WTC11 (cell line): Measurements from ENCODE around the gene NUP214. TPM values are rescaled to one million over a fixed set of nuclear protein-coding genes. Genes with fewer than 3 reads are reported as not detected.

Experiments used
- ATAC-seq: fragments of 200-7000 bp; cut with Tn5 transposase; 2 replicates; pipeline ENCODE4 v1.10.0; 2021; ENCODE audit warnings: mild to moderate bottlenecking, moderate library complexity
- CTCF ChIA-PET: fragments of 300-600 bp; sonication (Branson Sonifier 250); formaldehyde crosslinking; loops from one replicate; lab custom pipeline; 2021; ENCODE audit warnings: antibody characterized with exemption; lab: Charles Lee
- POLR2A ChIA-PET: fragments of 350-600 bp; sonication (Branson Sonifier 250); formaldehyde crosslinking; loops from one replicate; lab custom pipeline; 2021; ENCODE audit warnings: antibody characterized with exemption; lab: Charles Lee
- DNase-seq: peaks from one replicate; pipeline ENCODE4 v3.0.0; 2021; ENCODE audit warnings: low spot score
- H3K27ac Mint-ChIP-seq: 2 replicates; pipeline ENCODE4 v1.8.0; 2021; ENCODE audit warnings: mixed read lengths
- H3K27me3 Mint-ChIP-seq: 2 replicates; pipeline ENCODE4 v1.8.0; 2021; ENCODE audit warnings: low read depth, mild to moderate bottlenecking, moderate library complexity, mixed read lengths
- H3K36me3 Mint-ChIP-seq: 2 replicates; pipeline ENCODE4 v1.8.0; 2021; ENCODE audit warnings: mixed read lengths
- H3K4me1 Mint-ChIP-seq: 2 replicates; pipeline ENCODE4 v1.8.0; 2022; ENCODE audit warnings: mixed read lengths
- H3K4me3 Mint-ChIP-seq: 2 replicates; pipeline ENCODE4 v1.8.0; 2021; ENCODE audit warnings: mild to moderate bottlenecking, moderate library complexity, mixed read lengths
- H3K9me3 Mint-ChIP-seq: 2 replicates; pipeline ENCODE4 v1.8.0; 2021; ENCODE audit warnings: mixed read lengths
- ATF1 ChIP-seq: sonication (generic); formaldehyde crosslinking; IDR thresholded peaks from 2 replicates; pipeline ENCODE4 v1.8.1; 2023; ENCODE audit warnings: mild to moderate bottlenecking, moderate library complexity, missing genetic modification reagents
- CBFB ChIP-seq: sonication (generic); formaldehyde crosslinking; IDR thresholded peaks from 2 replicates; pipeline ENCODE4 v1.8.1; 2022; ENCODE audit warnings: mild to moderate bottlenecking, low read depth, missing genetic modification reagents
- EMX1 ChIP-seq: fragments of 250-450 bp; sonication (Bioruptor Pico); IDR thresholded peaks from 2 replicates; pipeline ENCODE4 v1.8.0; 2021; ENCODE audit warnings: mild to moderate bottlenecking
- FOXK1 ChIP-seq: sonication (generic); formaldehyde crosslinking; IDR thresholded peaks from 2 replicates; pipeline ENCODE4 v1.8.0; 2022; ENCODE audit warnings: mild to moderate bottlenecking, moderate library complexity, missing genetic modification reagents
- FOXP1 ChIP-seq: sonication (generic); formaldehyde crosslinking; IDR thresholded peaks from 2 replicates; pipeline ENCODE4 v1.8.0; 2022; ENCODE audit warnings: missing genetic modification reagents, mild to moderate bottlenecking, moderate library complexity, borderline replicate concordance
- JUN ChIP-seq: sonication (generic); formaldehyde crosslinking; IDR thresholded peaks from 2 replicates; pipeline ENCODE4 v1.8.0; 2023; ENCODE audit warnings: mild to moderate bottlenecking, missing genetic modification reagents
- KAT7 ChIP-seq: sonication (generic); formaldehyde crosslinking; IDR thresholded peaks from 2 replicates; pipeline ENCODE4 v1.8.1; 2023; ENCODE audit warnings: missing genetic modification reagents, mild to moderate bottlenecking, borderline replicate concordance
- NR1H2 ChIP-seq: sonication (generic); formaldehyde crosslinking; IDR thresholded peaks from 2 replicates; pipeline ENCODE4 v1.9.0; 2021; ENCODE audit warnings: mild to moderate bottlenecking, moderate library complexity, missing genetic modification reagents
- SMAD4 ChIP-seq: sonication (generic); formaldehyde crosslinking; IDR thresholded peaks from 2 replicates; pipeline ENCODE4 v1.8.0; 2022; ENCODE audit warnings: mild to moderate bottlenecking, missing genetic modification reagents
- TCF7 ChIP-seq: sonication (generic); formaldehyde crosslinking; IDR thresholded peaks from 2 replicates; pipeline ENCODE4 v1.8.0; 2022; ENCODE audit warnings: mild to moderate bottlenecking, low read depth, missing genetic modification reagents, moderate library complexity
- TEAD1 ChIP-seq: sonication (generic); formaldehyde crosslinking; IDR thresholded peaks from 2 replicates; pipeline ENCODE4 v1.8.0; 2022; ENCODE audit warnings: mild to moderate bottlenecking, missing genetic modification reagents
- ZNF232 ChIP-seq: sonication (generic); formaldehyde crosslinking; IDR thresholded peaks from 2 replicates; pipeline ENCODE4 v1.8.0; 2022; ENCODE audit warnings: mild to moderate bottlenecking, missing genetic modification reagents
- total RNA-seq: library from RNA; stranded (reverse); gene quantifications from 3 replicates; pipeline ENCODE4 v1.2.3, GENCODE V29; 2021
- TF ChIP-seq, protein P1 (sequence below): fragments of 250-450 bp; sonication (Bioruptor Pico); IDR thresholded peaks from 2 replicates; pipeline ENCODE4 v1.9.0; 2021; ENCODE audit warnings: mild to moderate bottlenecking
- TF ChIP-seq, protein P2 (sequence below): sonication (generic); formaldehyde crosslinking; IDR thresholded peaks from 2 replicates; pipeline ENCODE4 v1.8.0; 2023; ENCODE audit warnings: missing genetic modification reagents
- TF ChIP-seq, protein P3 (sequence below): fragments of 250-450 bp; sonication (Bioruptor Pico); conservative IDR thresholded peaks from 2 replicates; pipeline ENCODE4 v1.9.0; 2021; ENCODE audit warnings: mild to moderate bottlenecking
- TF ChIP-seq, protein P4 (sequence below): sonication (generic); formaldehyde crosslinking; IDR thresholded peaks from 2 replicates; pipeline ENCODE4 v1.8.0; 2023; ENCODE audit warnings: mild to moderate bottlenecking, missing genetic modification reagents
- TF ChIP-seq, protein P5 (sequence below): sonication (generic); formaldehyde crosslinking; IDR thresholded peaks from 2 replicates; pipeline ENCODE4 v1.8.1; 2023; ENCODE audit warnings: mild to moderate bottlenecking, missing genetic modification reagents
- TF ChIP-seq, protein P6 (sequence below): sonication (generic); formaldehyde crosslinking; IDR thresholded peaks from 2 replicates; pipeline ENCODE4 v1.8.0; 2022; ENCODE audit warnings: mild to moderate bottlenecking, missing genetic modification reagents

NUP214 gene
- total RNA-seq, 1 experiment from 2014 or later, result 41.8 TPM

DNA sequence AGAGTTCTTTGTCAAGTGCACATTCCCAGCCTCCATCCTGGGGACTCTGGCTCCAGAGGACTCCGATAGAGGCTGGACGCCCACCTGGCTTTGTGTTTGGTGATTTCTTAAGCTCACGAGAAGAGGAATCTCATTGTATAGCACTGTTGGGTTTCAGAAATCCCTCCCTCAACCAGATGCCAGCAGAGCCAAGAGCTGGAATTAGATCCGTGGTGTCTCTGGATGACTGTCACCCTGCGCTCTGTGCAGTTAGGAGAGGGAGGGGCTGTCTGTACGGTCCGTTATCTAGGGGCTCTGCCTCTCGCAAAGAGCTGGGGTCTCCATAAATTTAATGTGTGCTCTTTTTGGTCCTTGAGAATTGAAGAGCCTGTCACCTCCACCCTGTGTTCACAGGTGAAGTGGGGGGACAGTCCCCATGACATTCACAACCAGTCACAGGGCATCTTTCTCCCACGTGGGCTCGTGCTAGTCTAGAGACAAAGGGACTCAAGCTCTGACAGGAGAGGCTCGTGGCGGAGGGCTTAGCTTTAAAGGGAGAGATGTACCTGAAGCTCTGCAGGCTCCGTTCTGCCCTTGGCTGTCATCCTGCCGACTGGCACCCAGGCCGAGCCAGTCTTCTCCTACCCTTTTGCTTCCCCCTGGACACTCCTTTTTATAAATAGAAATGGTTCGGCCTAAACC is 109.6 kb downstream of the NUP214 start:
- POLR2A ChIA-PET, result interaction anchor here (0.8 kb wide), 1 partner anchor 129 kb away, joined by 3 read pairs; no protein-coding TSS in a partner anchor
- no peaks in the 10 kb centered on the region for H3K9me3 Mint-ChIP-seq
- no peak overlapping the region for H3K27ac Mint-ChIP-seq
- H3K27me3 Mint-ChIP-seq, result no peaks in the 10 kb centered on the region
- CTCF ChIA-PET, result interaction anchor here (1.3 to 2.1 kb wide), 2 partner anchors 54 to 101 kb away, joined by 3 to 14 read pairs; no protein-coding TSS in a partner anchor
- H3K4me3 Mint-ChIP-seq, result no peak overlapping the region
- no peak for DNase-seq
- peaks cover 27% of the 10 kb centered on the region for H3K36me3 Mint-ChIP-seq
- ATAC-seq, result no peak
- TF ChIP-seq, protein P1, sequence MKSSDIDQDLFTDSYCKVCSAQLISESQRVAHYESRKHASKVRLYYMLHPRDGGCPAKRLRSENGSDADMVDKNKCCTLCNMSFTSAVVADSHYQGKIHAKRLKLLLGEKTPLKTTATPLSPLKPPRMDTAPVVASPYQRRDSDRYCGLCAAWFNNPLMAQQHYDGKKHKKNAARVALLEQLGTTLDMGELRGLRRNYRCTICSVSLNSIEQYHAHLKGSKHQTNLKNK (CRISPR knock-in tag), result no peak
- TF ChIP-seq SMAD4 (no peak), ZNF232 (CRISPR knock-in tag) (no peak), KAT7 (no peak), JUN (CRISPR knock-in tag) (no peak), TEAD1 (CRISPR knock-in tag) (no peak), CBFB (no peak), TCF7 (no peak), EMX1 (no peak), ATF1 (CRISPR knock-in tag) (no peak), FOXP1 (no peak), NR1H2 (no peak), FOXK1 (CRISPR knock-in tag) (no peak)
- TF ChIP-seq, protein P2, sequence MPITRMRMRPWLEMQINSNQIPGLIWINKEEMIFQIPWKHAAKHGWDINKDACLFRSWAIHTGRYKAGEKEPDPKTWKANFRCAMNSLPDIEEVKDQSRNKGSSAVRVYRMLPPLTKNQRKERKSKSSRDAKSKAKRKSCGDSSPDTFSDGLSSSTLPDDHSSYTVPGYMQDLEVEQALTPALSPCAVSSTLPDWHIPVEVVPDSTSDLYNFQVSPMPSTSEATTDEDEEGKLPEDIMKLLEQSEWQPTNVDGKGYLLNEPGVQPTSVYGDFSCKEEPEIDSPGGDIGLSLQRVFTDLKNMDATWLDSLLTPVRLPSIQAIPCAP (CRISPR knock-in tag), result no peak
- TF ChIP-seq, protein P3, sequence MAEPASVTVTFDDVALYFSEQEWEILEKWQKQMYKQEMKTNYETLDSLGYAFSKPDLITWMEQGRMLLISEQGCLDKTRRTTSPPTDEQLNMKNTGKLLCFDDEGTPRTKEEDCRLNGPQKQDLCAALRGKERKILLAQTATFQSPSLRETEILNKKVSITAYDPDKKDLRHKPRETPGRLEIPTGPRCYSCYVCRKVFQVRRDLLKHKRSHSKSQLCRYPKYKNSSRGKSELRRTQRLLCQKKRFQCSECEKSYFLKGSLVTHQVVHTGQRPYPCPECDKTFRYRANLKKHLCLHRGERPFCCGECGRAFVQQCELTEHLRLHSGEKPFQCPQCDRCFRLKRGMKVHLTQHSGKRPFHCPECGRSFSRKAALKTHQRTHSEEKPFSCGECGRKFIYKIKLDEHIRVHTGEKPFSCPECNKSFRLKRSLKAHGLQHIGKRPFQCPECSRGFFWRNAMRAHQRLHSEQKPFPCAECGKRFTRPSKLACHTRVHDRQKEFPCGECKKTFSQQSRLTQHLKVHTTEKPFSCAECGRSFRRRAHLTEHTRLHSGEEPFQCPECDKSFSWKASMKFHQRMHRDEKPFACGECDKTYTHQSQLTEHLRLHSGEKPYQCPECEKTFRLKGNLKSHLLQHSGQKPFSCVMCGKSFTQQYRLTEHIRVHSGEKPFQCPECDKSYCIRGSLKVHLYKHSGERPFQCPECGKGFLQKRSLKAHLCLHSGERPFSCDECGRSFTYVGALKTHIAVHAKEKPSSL (CRISPR knock-in tag), result no peak
- TF ChIP-seq, protein P4, sequence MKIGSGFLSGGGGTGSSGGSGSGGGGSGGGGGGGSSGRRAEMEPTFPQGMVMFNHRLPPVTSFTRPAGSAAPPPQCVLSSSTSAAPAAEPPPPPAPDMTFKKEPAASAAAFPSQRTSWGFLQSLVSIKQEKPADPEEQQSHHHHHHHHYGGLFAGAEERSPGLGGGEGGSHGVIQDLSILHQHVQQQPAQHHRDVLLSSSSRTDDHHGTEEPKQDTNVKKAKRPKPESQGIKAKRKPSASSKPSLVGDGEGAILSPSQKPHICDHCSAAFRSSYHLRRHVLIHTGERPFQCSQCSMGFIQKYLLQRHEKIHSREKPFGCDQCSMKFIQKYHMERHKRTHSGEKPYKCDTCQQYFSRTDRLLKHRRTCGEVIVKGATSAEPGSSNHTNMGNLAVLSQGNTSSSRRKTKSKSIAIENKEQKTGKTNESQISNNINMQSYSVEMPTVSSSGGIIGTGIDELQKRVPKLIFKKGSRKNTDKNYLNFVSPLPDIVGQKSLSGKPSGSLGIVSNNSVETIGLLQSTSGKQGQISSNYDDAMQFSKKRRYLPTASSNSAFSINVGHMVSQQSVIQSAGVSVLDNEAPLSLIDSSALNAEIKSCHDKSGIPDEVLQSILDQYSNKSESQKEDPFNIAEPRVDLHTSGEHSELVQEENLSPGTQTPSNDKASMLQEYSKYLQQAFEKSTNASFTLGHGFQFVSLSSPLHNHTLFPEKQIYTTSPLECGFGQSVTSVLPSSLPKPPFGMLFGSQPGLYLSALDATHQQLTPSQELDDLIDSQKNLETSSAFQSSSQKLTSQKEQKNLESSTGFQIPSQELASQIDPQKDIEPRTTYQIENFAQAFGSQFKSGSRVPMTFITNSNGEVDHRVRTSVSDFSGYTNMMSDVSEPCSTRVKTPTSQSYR (CRISPR knock-in tag), result no peak
- TF ChIP-seq, protein P5, sequence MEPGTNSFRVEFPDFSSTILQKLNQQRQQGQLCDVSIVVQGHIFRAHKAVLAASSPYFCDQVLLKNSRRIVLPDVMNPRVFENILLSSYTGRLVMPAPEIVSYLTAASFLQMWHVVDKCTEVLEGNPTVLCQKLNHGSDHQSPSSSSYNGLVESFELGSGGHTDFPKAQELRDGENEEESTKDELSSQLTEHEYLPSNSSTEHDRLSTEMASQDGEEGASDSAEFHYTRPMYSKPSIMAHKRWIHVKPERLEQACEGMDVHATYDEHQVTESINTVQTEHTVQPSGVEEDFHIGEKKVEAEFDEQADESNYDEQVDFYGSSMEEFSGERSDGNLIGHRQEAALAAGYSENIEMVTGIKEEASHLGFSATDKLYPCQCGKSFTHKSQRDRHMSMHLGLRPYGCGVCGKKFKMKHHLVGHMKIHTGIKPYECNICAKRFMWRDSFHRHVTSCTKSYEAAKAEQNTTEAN (CRISPR knock-in tag), result no peak
- TF ChIP-seq, protein P6, sequence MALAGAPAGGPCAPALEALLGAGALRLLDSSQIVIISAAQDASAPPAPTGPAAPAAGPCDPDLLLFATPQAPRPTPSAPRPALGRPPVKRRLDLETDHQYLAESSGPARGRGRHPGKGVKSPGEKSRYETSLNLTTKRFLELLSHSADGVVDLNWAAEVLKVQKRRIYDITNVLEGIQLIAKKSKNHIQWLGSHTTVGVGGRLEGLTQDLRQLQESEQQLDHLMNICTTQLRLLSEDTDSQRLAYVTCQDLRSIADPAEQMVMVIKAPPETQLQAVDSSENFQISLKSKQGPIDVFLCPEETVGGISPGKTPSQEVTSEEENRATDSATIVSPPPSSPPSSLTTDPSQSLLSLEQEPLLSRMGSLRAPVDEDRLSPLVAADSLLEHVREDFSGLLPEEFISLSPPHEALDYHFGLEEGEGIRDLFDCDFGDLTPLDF, result no peak
- H3K4me1 Mint-ChIP-seq, result peaks cover 19% of the 10 kb centered on the region
